ENCODE measurements around the gene DMP1.
"Not testable (repeated sequence)": the region's sequence is repeated elsewhere in the genome, so short reads cannot be mapped to it uniquely, and the experiment has no call there.

The DMP1 gene

DNA sequence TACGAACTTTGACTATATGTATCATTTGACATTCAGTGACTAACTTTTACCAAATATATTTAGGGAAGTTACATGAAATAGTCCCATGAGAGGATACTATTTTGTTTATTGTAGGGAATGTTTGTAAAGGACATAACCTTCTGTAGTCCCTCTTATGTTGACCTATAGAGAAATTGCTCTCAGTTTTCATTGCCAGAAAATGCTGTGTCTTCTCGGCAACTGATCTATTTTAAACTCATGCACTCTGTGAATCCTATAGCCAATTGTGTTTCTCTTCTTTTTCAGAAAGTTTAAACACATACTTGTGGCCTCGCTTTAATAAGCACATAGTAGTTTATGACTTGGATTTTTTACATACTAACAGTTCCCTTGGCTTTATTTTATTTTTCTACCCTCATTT is 38.2 kb downstream of the DMP1 start:
- no peak for DNase-seq (ENCODE audit: low read depth)

- DNase-seq (ENCODE audit: low read depth), result not testable (repeated sequence)
Measured at GRCh38 chr4:87690947-87691346, 40.9 kb downstream of the DMP1 start.

- DNase-seq (ENCODE audit: low read depth), result not testable (repeated sequence)
Measured at GRCh38 chr4:87692060-87692459, 42.0 kb downstream of the DMP1 start.

GRCh38 chr4:87697272-87697671 is 47.2 kb downstream of the DMP1 start:
- DNase-seq (ENCODE audit: low read depth), result no peak

DNA sequence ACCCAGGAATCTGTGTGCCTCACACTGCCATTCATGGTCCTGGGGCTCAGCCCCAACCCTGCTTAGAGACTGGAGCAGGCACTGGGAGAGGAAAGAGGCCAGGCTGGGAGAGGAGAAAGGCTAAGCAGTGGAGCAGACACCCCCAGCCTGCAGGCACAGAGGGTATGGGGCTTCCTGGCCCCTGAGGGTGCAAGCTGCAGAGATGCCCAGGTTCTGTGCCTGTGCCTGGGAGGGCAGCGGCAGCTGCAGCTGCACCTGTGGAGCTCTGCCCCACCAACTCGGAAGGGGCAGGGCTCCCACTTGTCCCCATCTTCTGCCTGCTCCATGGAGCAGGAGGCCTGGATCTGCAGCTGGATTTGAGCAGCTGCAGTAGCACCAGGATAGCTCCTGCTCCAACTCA is 47.9 kb downstream of the DMP1 start:
- no peak for DNase-seq (ENCODE audit: low read depth)

DNA sequence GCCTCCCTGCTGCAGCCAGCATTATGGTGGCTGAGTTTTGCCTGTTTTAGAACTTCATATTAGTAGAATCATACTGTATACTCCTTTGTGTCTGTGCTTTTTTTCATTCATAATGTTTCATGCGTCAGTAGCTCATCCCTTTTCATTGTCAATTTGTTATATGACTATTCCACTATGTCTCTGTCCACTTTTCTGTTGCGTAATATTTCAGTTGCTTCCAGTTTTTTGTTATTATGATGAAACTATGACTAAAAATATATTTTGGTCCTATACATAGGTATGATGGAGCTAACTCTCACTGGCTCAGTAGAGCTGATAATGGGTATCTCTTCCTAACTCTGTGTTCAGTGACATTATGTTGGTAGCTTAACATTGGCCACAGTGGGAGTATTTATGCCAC is 48.3 kb downstream of the DMP1 start:
- no peak for DNase-seq (ENCODE audit: low read depth)

DNA sequence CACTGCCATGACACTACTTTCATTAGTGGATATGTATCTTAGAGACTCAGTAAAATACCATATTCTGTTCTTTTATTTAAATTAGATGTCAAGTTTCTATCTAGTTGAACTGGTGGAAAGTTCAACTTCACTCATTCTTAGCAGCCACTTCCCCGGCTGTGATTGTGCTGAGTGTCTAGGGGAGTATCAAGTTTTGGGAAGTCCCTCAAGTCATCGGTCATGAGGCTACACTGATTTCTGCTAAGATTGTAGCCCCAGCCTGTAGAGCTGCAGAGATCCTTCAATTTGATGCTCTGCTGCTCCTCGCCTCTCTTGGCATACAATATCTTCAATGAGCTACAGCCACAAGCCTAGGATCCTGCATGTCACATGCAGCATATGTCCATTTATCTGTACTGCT is 53.9 kb downstream of the DMP1 start:
- DNase-seq (ENCODE audit: low read depth), result no peak

GRCh38 chr4:87707279-87707918 is 57.3 kb downstream of the DMP1 start:
- no peak for DNase-seq (ENCODE audit: low read depth)
